Astrocyte (in vitro differentiated cells and primary cell): ENCODE results near the gene TAF15.

Source experiments
- CTCF ChIP-seq: IDR thresholded peaks from 2 replicates; pipeline ENCODE4 v1.5.1; 2011; ENCODE audit warnings: low read depth, mild to moderate bottlenecking, inconsistent platforms, low read length, moderate library complexity; ENCODE audit not compliant: insufficient read depth
- EZH2 ChIP-seq: IDR thresholded peaks from 2 replicates; pipeline ENCODE4 v1.6.1; 2012; ENCODE audit warnings: mild to moderate bottlenecking, low read length, inconsistent platforms; ENCODE audit not compliant: insufficient read depth

GRCh38 chr17:35825206-35825605, 15.9 kb downstream of the TAF15 start:
- TF ChIP-seq CTCF: no peak
- TF ChIP-seq EZH2: no peak
